ENCODE results near the gene PAX3.

Gene PAX3

DNA sequence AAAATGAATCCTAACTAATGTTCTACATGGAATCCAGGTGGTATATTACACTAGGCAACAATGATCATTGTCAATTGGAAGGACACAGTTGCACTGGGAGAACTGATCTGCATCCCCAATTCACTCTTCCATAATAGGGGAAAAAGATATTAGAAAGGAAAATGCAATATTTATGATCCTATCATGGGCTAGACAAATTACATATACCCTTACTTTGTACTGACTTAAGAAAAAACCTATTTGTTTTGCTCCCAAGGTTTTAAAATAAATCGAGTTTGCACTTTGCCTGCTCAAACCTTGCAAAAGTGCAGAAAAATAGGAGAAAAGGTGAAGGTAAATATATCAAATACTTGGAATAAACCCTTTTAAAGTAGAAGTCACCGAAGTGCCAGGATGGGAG lies 11.0 kb upstream of the PAX3 start:
- no peak for DNase-seq

DNA sequence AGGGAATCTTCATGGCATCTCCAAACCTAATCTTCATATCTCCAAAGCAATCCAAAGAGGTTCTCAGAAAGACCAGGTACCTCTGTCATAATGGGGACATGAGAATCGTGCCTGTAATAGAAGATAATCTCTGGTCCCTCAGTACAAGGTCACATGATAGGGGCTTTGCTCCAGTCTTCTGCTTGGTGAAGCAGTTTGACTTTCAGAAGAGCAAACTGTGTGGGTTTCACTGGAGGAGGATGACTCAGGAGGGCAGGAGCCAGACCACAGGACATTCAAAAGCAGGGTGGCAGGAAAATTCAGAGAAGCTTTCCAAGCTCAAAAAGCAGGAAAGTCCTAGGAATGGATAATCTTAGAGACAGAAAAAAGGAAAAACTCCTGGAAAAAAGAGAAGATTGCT lies 10.6 kb upstream of the PAX3 start:
- no peak for DNase-seq

DNA sequence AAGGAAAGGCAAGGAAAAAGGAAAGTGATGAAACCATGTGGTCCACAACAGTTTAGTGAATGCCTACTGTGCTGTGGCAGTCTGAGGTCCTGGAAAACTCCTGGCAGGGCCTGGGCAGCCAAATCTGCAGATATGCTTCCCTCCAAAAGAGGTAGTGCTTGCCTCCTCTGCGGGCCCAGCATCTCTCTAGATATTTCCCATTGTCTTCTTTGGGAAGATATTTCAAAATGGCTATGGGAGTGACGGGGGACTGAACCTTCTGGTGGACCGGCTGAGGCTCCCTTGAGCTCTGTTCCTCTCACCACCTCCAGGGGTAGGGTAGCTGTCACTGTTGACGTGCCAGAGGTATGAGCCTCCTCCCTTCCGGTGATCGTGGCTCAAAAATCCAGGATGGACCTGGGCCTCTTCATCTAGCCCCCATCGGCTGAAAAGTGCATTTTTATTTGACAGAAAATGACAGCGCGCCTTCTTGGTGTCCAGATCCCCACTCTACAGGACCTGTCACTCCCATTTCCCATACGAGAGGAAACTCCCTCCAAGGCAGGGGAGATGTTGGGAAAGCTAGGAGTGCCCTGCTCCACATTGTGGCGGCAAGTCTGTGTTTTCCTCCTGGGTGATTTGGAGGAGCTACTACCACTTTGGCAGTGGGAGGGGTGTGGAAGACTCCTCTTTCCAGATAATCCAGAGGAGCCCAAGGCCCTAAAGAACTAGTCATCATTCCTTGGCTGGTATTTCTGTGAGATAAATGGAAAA lies 9.4 kb upstream of the PAX3 start:
- DNase-seq = no peak

DNA sequence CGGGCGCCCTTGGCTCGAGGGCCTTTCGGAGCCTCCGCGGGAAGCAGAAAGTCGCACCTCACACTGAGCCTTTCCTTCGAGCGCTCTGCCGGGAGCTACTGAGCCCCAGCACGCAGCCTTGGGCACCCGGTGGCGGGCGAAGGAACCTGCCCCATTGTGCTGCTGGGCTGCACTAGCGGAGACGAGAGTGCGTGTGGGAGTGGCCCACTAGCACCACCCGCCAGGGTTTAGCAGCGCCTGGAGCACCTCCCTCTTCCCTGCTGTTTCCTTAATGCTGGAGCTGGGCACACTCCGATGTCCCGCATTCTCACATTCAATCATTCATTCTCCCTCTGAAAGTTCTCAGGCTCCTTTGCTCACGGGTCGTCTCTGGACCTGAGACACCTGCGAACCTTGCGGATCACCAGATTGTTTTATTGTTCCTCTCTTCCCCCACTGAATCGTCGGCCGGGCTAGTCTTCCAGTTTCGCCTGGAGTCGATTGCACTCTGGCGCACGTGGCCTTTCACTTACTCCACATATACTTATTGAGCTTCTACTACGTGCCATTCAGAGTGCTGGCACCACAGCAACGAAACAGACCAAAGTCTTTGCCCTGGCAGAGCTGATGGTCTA lies 8.5 kb upstream of the PAX3 start:
- DNase-seq = no peak

DNA sequence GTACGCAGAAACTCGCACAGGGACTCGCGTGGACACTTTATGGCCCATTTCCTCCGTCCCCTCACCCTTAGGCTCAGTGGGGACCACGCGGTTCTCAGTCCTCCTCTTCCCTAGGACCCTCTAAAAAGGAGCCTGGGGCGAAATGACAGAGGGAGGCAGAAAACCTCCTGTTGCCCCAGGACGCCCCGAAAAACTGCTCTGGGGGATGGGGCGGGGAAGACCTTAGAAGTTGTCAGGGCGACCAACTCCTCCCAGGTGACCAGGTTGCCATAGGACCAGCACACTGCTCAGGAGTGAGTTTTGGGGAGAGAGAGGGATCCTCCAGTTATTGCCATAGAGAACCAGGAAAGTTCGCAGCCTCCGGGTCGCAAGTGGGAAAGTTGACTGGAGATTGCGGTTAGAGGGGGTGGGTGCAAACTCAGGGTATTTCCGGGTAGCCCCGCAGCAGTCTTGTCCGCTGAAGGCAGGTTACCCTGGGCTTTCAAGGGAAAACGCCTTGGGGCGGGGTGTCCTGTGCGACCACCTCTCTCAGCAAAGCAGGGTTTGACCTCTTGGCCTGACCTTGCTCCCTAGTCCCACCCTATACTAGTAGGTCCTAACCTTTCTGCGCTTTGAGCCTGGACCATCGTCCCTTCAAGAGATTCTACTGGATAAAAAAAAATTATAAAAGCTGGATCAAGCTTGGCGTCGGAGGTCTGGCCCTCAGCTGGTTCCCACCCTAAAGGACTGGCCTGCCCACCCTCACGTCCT lies 7.8 kb upstream of the PAX3 start:
- DNase-seq = no peak

DNA sequence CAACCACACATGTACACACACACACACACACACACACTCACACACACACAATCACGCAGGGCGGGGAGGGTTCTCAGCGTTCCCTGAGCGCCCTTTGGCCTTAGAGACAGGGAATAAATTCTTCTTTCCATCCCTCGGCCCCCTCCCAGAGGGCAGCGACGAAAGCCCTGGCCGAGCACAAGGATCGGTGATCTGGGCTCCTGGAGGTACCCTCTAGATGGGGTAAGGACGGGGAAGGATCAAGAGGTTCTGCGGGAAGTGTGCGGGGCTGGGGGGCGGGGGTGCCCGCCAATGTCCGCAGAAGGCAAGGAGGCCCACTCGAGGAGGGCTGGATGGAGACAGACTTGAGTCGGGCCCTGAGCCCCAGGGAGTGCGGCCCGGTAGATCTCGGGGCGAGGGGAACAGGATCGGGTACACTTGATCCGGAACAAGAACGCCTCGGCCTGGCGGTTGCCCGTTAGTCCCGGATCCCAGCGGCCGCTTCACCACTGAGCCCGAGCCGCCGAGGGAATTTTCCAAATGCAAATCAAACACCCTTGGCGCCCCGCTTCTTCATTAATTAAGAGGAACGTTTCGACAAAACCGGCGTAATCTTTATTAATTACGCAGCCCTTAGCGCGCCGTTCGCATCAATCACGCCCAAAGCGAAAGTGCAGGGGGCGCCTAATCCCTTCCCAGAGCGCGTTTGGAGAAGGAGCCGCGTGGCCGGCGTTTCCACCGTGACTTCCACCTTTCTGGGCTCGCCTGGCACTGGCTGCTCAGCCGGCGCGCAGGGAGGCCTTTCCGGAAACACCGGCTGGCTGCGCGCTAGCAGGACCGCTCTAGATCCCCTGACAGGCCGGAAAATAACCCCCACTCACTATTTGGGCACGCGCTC lies 7.0 kb upstream of the PAX3 start:
- no peak for DNase-seq

DNA sequence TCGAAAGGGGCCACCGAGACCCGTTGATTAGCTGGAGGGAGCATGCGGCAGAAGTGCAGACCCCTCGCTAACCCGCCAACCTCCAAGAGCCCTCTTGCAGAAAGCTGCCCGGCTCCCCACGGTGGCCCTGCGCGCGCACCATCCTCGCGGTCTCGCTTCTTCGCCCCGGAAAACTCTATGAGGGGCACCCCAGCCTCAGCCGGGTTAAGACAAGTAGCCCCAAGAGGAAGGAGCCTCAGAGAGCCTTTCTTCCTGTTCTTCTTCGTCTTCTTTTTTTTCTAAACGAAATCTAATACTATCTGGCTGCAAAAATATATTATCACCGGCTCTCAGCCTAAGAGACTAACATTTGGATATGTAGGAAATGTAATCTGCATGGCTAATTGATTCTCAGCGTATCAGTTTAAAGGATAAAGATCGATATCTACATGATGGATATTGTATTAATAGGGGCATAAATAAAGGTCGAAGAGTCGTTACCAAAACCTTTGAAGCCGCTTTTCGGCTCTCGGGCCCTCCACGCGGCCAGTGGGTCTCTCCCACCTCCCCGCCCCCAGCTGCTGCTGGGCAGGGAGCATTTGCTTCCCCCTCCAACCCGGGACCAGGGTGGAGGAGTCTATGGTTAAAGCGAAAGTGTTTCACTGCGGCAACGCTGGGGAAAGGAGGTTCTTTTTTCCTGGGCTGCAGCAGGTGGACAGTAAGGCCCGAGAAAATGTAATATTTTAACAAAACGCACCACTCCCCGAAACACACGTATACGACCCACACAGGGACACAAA lies 6.1 kb upstream of the PAX3 start:
- DNase-seq = no peak

DNA sequence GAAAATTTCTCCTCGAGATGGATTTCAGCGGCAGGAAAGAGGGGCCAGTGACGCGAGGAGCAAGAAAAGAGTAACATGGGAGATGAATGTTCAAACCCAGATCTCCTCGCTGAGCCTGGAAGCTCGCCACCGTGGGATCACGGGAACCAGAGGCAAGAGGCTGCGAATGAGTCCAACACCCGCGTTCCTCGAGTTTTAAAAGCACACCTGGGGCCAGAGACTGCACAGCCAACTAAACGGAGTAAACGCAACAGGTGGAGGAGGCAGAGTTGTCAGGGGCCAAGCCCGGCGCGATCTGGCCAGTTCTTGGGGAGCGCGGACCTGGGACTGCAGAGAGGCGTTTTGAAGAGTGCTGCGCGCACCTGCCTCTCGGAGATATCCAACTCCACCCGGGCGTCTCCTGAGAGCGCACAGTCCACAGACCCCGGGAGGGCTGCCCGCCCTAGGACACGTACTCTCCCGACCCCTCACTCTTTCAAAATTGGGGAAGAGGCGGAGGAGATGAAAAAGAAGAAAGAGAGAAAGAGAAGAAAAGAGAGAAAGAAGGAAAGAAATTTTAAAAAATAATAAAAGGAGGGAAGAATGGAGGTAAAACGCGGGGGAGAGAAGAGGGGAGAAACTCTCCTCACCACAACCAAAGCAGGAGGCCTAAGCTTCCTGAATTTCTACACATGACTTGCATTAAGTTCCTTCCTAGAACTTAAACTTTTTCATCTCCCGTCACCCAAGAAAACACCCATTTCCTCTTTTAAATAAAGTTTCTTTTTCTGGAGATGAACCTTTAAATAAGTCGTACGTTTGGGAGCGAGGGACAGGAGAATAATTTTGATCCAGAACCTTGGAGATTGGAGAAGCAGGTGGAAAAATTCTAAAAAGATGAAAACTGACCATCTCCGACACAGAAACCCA lies 5.3 kb upstream of the PAX3 start:
- no peak for DNase-seq

DNA sequence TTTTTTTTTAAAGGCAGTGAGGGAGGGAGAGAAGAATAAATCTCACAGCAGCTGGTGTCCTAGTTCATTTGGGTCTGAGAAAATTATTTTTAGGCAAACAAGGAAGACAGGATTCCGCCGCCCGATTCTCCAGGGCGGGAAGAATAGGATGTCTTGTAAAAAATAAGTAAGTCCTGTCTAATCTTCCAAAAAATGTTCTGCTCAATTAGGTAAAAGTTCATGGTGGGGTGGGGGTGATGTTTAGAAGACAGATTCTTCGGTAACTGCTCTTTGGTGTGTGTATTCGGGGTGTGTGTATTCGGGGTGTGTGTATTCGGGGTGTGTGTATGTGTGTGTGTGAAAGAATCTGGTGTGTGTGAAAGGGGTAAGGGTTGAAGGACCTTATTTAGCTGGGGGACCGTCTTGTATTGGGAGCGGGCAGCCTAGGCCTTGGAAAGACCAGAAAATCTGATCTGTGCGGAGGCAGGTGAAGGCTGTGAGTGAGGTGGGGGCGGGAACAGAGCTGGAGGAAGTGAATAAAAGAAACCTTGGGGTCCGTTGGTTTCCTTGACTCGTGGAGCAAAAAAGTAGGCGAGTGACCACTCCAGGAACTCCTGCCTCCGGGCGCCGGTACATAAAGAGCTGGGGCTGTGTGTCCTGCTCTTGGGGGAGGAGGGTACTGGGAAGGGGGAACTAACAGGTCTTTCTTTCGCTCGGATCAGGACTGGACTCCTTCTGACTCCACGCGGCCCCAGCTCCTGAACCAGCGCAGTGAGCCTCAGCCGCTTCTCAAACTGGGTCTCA lies 4.4 kb upstream of the PAX3 start:
- no peak for DNase-seq

DNA sequence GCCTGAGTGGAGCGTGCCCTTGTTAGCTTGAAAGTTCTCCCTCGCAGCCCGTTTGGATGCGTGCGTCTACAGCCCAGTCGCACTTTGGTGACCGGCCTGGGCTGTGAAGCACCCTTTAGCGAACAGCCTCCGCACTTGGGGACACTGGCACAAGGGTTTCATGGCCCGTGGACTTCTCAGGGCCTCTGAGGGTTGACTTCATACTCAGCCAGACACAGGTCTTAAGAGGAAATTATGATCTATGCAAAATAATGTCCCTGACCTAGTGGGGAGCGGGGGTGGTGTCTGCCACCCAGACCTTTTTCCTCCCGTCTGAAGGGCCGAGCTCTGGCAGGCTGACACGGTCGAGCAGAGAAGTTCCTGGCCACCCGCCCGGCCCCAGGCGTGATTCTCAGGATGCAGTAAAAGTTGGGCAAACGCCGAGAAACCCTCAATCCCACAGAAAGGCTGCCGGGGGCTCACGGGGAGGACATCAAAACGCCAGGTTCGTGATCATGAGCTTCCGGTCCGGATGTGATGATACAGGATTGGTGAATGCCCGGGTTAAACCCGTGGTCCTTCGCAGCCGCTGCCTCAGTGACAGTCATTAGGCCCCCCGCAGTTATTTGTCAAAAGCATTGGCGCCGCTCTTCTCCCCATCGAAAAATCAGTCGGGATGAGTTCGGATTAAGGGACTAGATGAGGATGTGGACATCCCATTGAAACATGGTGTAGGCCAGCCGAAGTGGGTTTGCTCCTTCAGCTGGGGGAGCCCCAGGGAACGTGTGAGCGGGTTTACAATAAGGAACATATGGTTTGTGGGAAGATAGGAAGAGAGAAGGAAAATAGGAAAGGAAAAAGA lies 3.6 kb upstream of the PAX3 start:
- no peak for DNase-seq

DNA sequence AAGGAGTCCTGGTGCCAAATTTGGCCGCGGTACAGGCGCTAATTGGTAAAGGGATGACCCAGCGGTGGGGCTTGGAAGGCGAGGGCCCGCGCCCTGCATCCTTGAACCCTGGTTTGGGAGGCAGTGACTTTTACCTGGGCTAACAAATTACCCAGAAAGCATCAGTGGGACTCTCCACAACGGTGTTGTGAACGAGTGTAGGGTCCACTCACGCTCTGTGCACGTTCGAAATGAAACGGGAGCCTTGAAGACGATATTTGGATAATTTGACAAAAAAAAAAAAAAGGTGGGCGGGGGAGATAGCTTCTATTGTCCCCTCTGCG lies 3.0 kb upstream of the PAX3 start:
- DNase-seq = no peak

DNA sequence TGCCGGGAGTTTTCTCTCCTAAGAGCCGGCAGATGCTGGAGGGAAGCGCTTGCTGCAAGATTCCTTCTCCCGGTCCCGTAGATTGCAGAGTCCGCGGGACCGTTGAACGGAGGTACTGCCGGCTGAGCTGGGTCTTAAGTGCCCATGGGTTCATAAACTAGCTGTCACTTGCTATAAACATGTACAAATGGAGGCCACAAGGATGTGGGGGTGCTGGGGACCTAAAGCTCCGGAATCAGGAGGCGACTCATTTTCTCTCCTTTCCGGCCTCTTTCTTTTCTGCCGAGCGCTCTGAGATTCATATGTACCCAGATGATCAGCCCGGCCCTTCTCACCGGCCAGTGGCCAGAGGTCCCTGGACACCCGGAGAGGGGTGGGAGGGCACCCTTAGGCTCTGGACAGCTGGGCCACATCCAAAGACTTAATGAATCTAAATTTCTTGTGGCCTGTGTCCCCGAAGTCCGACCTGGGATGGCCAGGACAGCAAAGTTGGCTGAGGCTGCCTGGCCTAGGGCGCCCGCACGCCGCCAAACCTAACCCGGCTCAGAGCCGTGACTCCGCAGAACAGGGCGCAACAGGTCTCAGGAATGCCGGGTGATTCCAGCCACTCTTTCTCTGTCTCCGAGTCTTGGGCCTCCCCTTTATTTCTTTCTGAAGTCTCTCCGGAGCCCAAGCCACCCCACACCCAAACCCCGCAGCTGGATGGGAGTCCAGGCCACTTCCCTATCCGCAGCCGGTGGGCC lies 2.4 kb upstream of the PAX3 start:
- no peak for DNase-seq

DNA sequence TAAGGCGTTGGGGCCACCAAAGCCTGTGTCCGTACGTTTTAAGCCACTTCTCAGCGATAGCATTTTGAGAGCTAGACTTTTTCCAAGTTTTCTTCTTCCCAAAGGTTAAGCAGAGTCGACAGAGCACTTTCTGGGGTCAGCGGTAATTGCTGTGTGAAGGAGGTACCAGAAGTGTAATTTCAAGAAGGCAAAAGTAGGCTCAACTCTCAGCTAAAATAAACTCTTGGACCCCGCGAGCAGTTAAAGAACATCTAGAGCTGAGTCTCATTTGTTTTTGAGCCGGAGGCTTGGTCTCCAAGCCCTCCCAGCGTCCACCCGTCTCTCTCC lies 1.9 kb upstream of the PAX3 start:
- DNase-seq = no peak

DNA sequence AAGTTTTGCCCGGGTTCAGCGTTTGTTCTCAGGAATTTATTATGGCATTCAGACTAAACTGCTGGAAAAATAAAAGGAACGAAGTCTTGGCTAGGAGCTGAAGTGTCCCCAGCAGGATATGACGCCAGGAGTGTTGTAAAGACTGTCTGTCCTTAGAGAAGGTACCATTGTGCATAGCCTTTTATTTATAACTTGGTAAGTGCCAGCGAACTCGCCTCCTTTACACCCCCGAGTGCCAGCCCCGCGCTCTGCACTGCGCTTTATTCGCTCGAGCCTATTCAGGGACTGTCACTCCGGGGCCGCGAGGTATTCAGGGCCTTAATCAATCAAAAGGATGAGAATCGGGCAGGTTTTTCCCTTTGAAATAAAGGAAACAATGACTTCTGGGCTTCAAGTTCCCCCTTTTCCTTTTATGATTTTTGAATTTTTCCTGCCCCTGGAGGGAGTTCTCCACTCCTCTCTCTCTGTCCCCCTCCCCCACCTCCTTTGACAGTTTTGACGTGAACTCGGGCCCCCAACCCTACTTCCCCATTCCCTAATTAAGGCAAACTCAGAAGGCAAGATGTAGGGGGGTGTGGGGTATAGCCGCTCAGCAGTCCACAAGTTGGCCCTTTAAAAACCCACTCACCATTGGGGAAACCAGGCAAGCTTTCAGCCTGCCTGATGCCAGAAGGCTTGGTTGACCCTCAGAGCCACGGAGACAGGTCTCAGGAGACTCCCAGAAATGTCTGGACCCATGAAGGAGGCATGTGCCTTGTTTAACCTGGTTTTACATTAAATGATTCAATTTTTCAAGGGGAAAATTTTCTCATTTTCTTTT lies 1.3 kb upstream of the PAX3 start:
- no peak for DNase-seq

DNA sequence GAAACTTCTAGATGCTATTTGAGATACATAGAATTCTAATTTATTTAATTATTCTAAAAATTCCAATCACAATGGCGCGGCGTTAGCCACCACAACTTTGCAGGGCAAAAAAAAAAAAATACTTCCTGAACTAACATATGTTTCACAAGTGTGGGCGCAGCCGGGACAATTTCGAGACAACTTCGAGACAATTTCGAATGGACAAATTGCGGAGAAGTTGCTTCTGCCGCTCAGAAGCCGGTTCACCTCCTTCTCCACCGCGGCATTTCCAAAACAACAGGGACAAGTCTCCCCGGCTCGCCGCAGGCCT lies 842 bp downstream of the PAX3 start:
- no peak for DNase-seq

DNA sequence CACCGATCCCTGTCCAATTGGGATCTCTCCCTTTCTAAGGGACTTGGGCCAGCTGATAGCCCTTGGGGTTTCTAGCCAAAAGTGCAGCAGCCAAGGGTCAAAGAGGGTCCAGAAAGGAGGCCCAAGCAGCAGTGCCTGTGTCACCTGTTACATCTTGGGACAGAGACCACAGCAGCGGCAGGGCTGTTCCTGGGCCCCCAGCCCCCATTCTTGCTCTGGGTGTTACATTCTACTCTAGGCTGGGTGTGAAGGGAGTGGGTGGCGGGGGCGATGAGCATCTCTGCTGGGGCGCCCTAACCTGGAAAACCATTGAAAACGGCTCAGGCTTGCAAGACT lies 1.2 kb downstream of the PAX3 start:
- DNase-seq = no peak

DNA sequence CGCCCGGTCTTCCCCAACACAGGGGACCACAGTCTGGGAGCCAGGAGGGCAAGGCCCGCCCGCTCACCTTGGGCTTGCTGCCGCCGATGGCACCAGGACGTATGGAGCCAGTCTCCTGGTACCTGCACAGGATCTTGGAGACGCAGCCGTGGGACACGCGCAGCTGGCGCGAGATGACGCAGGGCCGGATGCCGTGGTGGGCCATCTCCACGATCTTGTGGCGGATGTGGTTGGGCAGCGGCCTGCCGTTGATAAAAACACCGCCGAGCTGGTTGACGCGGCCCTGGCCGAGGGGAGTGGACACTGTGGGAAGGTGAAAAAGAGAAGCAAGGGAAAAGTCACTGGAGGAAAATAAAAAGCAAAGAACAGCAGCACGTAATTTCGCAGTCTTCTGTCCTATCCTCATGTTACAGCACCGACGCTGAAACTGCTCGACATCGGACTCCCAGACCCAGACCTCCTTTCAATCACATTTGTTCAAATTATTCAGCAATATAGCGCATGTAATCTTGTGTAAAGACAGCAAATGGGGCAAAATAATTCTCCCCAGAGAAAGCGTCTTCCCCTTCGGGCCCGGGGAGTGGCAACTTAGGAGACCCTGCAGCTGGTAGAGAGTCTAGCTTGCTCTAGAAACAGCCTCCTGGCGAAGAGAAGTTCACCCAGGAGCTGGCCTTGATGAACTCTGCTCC lies 1.7 kb downstream of the PAX3 start:
- no peak for DNase-seq

DNA sequence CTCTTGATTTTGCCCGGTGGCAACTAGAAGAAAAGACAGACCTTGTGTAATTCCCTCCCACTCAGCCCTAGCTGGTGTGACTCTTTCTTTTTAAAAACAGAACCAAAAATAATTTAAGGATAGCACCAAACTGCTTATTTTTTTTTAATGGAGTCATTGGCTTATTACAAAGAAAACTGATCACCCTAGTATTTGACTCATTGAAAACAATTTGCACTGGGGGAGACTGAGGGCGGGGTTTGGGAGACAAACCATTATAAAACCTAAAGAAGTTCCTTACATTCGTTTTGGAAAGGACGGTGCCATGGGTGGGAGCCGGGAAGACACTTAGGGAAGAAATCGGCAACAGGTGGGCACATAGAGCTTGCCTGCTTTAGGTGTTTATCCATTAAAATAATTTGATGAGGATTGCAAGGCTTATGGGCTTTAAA lies 2.5 kb downstream of the PAX3 start:
- DNase-seq = no peak
